IPS-15b (cell line): Measurements from ENCODE around the gene TP53BP1.

Experiments used
- H3K27me3 ChIP-seq: one replicate; pipeline ENCODE4 v1.6.1; 2013; ENCODE audit warnings: low read length; ENCODE audit not compliant: control insufficient read depth, insufficient read depth
- H3K36me3 ChIP-seq: one replicate; pipeline ENCODE4 v1.6.1; 2013; ENCODE audit warnings: low read length; ENCODE audit not compliant: control insufficient read depth, insufficient read depth
- H3K4me1 ChIP-seq: one replicate; pipeline ENCODE4 v1.6.1; 2013; ENCODE audit warnings: mild to moderate bottlenecking, low read length; ENCODE audit not compliant: control insufficient read depth, insufficient read depth
- H3K4me3 ChIP-seq: one replicate; pipeline ENCODE4 v1.5.1; 2013; ENCODE audit warnings: low read depth, low read length
- H3K9ac ChIP-seq: one replicate; pipeline ENCODE4 v1.6.1; 2013; ENCODE audit warnings: low read depth, mild to moderate bottlenecking, low read length
- H3K9me3 ChIP-seq: one replicate; pipeline ENCODE4 v1.6.1; 2013; ENCODE audit warnings: mild to moderate bottlenecking, low read length; ENCODE audit not compliant: control insufficient read depth, insufficient read depth

TP53BP1 gene

DNA sequence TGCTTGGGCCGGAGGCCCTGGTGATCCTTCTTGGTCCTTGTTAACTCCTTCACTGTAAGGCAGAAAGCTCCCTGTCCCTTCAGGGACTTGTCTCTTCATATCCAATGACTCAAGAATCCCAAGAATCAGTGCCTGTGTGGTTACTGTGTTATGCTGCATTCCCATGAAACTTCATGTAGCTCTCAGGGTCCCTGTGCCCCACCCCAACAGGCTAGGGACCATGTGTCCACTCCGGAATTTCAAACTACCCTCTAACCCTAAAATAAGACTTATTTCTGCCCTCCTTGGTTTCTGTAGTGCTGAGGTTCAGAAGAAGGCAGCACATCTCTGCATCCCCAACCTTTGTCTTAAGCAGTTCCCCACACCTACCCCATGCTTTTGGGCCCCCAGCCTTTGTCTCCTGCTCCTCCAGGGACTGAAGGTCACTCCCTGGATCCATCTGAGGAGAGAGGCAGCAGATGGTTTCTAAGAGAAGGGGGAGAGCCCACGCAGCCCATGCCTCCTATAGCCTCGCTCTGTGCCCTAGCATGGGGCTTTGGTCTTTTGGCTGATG lies 23.9 kb upstream of the TP53BP1 start:
- peaks cover 55% of the 10 kb centered on the region for H3K27me3 ChIP-seq
- peaks cover 3% of the 10 kb centered on the region for H3K36me3 ChIP-seq
- H3K9me3 ChIP-seq = no peaks in the 10 kb centered on the region
- peaks cover 13% of the 10 kb centered on the region for H3K4me1 ChIP-seq
- peak overlapping the region; percentile 45 for H3K4me3 ChIP-seq
- no peak overlapping the region for H3K9ac ChIP-seq

DNA sequence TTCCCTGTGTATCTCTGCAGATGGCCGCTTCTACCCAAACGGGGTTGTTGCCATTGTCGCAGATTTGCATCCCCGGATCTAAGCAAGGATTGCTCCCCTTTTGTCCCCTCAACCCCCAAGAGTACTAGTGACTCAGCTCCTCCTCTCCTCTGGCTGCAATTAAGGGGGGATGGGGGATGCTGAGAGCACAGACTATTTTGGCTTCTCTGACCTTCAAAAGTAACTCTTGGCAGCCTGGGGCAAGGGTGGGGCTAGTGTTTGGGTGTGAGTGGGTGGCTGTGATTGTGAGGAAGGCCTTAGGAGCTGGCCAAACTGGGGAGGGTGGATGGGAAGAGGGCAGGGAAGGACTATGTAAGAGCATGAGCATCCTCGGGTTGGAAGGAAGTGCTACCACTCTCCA lies 23.2 kb upstream of the TP53BP1 start:
- H3K4me3 ChIP-seq = peak overlapping the region; percentile 2

GRCh38 chr15:43515741-43516140 lies 22.8 kb upstream of the TP53BP1 start:
- Histone ChIP-seq H3K9ac (no peak overlapping the region), H3K4me3 (no peak overlapping the region), H3K27me3 (peaks cover 63% of the 10 kb centered on the region), H3K4me1 (peaks cover 13% of the 10 kb centered on the region), H3K36me3 (no peaks in the 10 kb centered on the region), H3K9me3 (no peaks in the 10 kb centered on the region)

More for the DNA sequence above, 23.2 kb upstream of the TP53BP1 start:
- no peaks in the 10 kb centered on the region for H3K36me3 ChIP-seq
- H3K9ac ChIP-seq = no peak overlapping the region
- H3K27me3 ChIP-seq = peaks cover 62% of the 10 kb centered on the region
- no peaks in the 10 kb centered on the region for H3K9me3 ChIP-seq
- peaks cover 13% of the 10 kb centered on the region for H3K4me1 ChIP-seq

DNA sequence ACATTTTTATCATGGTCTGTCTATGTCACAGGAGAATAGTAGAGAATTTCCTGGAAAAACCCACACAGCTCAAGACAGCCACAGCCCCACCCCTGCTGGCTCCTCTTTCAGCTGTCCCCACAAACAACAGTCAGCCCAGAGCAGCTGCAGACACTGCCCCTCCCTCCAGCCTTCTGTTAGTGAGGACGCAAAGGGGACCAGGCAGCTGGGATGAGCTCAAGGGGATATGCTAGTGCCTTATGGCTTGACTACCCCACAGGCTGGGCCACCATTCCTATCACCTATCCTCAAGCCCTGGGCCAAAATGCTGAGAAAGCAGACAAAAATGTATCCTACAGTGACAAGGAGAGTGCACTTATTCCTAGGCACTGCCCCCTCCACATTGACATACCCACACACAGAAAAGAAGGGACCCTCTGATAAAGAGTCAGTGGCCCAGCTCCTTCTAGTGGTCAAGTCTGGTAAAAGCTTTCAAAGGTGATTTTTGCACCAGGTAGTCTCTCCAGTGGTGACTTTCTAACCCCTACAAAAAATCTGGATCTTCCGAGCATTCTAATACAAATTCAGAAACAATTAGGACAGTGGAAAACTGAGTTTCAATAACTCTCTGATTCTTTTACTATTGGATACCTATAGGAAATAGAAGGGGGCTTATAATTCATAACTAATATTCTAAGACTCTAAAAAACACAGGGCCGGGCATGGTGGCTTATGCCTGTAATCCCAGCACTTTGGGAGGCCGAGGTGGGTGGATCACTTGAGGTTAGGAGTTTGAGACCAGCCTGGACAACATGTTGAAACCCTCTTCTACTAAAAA lies 21.5 kb upstream of the TP53BP1 start:
- H3K27me3 ChIP-seq = peaks cover 50% of the 10 kb centered on the region
- H3K9me3 ChIP-seq = no peaks in the 10 kb centered on the region
- H3K36me3 ChIP-seq = no peaks in the 10 kb centered on the region
- H3K9ac ChIP-seq = no peak overlapping the region
- peaks cover 16% of the 10 kb centered on the region for H3K4me1 ChIP-seq
- peak overlapping the region; percentile 38 for H3K4me3 ChIP-seq

- Histone ChIP-seq H3K4me1 (peaks cover 14% of the 10 kb centered on the region), H3K9me3 (no peaks in the 10 kb centered on the region), H3K9ac (no peak overlapping the region), H3K27me3 (peaks cover 41% of the 10 kb centered on the region), H3K4me3 (no peak overlapping the region), H3K36me3 (no peaks in the 10 kb centered on the region)
These were observed 20.6 kb upstream of the TP53BP1 start for GRCh38 chr15:43513550-43513949.

DNA sequence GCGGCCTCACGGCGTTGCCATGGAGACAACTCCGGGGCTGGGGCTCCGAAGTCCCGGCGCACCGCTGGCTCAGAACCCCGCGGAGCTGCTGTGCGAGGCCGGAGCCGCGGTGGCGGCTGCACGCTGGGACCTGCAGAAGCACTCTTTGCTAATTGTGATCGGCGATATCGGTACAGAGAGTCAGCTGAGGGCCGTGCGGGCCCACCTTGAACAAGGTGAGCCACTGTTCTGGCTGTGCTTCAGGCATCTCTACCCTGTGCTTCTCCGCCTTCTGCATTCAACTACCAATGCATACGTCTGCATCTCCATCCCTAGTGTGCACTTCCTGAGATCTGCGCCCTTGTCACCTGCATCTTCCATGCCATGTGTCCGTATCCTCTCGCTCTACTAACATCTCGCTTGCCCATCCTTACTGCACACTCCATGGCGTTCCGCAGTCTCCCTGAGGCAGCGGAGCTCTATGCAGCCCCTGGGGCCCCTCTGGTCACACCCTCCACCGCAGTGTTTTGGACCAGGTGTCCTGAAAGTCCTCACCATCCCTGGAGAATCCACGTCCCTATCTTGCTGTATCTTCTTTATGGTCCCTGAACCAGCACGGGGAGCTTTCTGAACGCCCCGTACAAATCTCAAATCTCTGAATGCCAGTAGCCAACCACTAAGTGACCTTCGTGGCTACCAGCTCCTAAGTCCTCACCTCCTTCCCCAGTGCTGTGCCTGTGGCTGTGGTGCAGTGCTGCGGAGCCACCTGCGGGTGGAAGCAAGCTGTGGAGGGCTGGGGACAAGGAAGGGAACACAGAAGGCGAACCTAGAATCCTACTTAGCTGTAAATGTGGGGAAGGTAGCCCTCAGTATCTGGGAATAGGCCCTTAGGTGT lies 18.3 kb upstream of the TP53BP1 start:
- Histone ChIP-seq H3K4me1 (peaks cover 8% of the 10 kb centered on the region), H3K4me3 (peak overlapping the region; percentile 75), H3K27me3 (peaks cover 33% of the 10 kb centered on the region), H3K36me3 (no peaks in the 10 kb centered on the region), H3K9ac (no peak overlapping the region), H3K9me3 (no peaks in the 10 kb centered on the region)

DNA sequence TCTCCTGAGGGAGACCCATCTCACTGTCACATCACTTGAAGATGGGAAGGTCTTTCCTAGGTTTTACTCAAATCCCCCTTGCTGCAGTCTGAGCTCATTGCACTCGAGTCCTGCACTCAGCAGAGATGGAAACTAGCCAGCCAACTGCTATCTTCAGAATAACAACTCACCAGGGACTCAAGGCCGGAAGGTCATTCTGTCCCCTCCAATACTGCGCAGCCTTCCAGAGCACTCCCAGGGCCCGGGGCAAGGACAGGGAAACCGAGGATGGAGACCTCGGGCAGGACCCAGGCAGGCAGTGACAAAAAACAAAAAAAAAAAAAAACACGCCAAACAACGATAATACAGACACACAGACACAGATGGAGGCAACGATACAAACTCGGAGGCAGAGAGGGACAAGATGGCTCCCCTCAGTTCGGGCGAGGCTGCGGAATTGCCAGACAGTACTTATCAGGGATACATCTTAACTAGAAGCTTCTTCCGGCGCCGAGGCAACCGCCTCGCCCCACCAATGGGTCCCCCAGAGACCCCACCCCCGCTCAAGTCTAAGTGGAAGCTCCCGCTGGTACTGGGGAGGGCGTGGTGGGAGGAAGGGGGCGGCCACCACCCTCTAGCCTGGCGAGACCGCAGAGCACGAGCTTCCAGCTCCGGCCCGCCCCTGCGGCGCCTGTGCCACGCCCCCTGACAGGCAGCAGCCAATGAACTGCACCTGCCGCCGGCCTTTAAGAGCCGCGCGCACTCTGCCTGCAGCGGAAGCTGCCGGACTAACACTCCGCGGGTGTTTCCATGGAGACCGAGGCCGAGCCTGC lies 17.4 kb upstream of the TP53BP1 start:
- Histone ChIP-seq H3K36me3 (no peaks in the 10 kb centered on the region), H3K27me3 (peaks cover 25% of the 10 kb centered on the region), H3K4me1 (peaks cover 5% of the 10 kb centered on the region), H3K9me3 (no peaks in the 10 kb centered on the region), H3K9ac (peak overlapping the region; percentile 79), H3K4me3 (peak overlapping the region; percentile 89)

GRCh38 chr15:43509660-43510199 lies 16.8 kb upstream of the TP53BP1 start:
- Histone ChIP-seq H3K9me3 (no peaks in the 10 kb centered on the region), H3K4me1 (peaks cover 5% of the 10 kb centered on the region), H3K27me3 (peaks cover 21% of the 10 kb centered on the region), H3K36me3 (no peaks in the 10 kb centered on the region), H3K4me3 (peak overlapping the region; percentile 89), H3K9ac (no peak overlapping the region)

DNA sequence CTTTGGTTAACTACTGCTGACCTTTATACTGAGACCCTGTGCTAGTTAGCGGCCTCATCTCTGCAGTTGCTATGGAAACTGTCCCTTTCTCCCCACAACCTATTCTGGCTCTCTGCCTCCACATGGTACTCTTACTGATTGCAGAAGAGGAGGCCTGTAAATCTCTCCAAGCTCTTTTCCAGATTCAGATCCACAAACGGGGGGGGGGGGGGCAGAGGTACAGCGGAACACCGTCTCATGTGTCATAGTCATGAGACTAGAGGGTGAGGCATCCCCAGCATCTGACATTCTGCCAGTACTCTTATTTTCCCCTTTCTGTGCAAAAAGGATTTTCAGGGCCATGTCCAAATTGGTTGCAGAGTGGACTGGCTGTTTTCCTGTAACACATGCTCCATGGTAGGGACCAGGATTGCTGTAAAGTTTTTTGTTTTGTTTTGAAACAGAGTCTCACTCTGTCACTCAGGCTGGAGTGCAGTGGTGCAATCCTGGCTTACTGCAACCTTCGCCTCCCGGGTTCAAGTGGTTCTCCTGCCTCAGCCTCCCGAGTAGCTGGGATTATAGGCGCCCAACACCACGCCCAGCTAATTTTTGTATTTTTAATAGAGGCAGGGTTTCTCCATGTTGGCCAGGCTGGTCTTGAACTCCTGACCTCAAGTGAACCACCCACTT lies 16.2 kb upstream of the TP53BP1 start:
- Histone ChIP-seq H3K9me3 (no peaks in the 10 kb centered on the region), H3K36me3 (no peaks in the 10 kb centered on the region), H3K4me3 (peak overlapping the region; percentile 89), H3K4me1 (peaks cover 5% of the 10 kb centered on the region), H3K9ac (no peak overlapping the region), H3K27me3 (peaks cover 21% of the 10 kb centered on the region)

- H3K36me3 ChIP-seq = no peaks in the 10 kb centered on the region
- H3K4me3 ChIP-seq = no peak overlapping the region
- no peaks in the 10 kb centered on the region for H3K9me3 ChIP-seq
- H3K4me1 ChIP-seq = peaks cover 5% of the 10 kb centered on the region
- peaks cover 21% of the 10 kb centered on the region for H3K27me3 ChIP-seq
- no peak overlapping the region for H3K9ac ChIP-seq
These were observed 15.5 kb upstream of the TP53BP1 start for GRCh38 chr15:43508421-43508820.
